KOPT-K1 (cell line): ENCODE results near the gene KLHL6.
"Not testable (repeated sequence)": the region's sequence is repeated elsewhere in the genome, so short reads cannot be mapped to it uniquely, and the experiment has no call there.

Experiments used
- H3K27ac ChIP-seq: fragments of 200-600 bp; sonication (generic); 2 replicates; pipeline ENCODE4 v1.5.1; 2016; ENCODE audit warnings: antibody characterized with exemption, mild to moderate bottlenecking, low read depth, low read length; ENCODE audit not compliant: poor library complexity, severe bottlenecking
- H3K36me3 ChIP-seq: fragments of 200-600 bp; sonication (generic); 2 replicates; pipeline ENCODE4 v1.5.1; 2017; ENCODE audit warnings: antibody characterized with exemption, mild to moderate bottlenecking, low read length, moderate library complexity; ENCODE audit not compliant: insufficient read depth
- H3K9me3 ChIP-seq: fragments of 200-600 bp; sonication (generic); 2 replicates; pipeline ENCODE4 v1.5.1; 2017; ENCODE audit warnings: antibody characterized with exemption, low read length, mild to moderate bottlenecking; ENCODE audit not compliant: insufficient read depth, poor library complexity, severe bottlenecking

KLHL6 gene

GRCh38 chr3:183449391-183449790, 106.1 kb downstream of the KLHL6 start:
- Histone ChIP-seq H3K27ac (no peak overlapping the region), H3K9me3 (peaks cover 4% of the 10 kb centered on the region), H3K36me3 (no peaks in the 10 kb centered on the region)

GRCh38 chr3:183448369-183449128, 107.0 kb downstream of the KLHL6 start:
- H3K9me3 ChIP-seq, result peaks cover 12% of the 10 kb centered on the region
- H3K27ac ChIP-seq, result no peak overlapping the region
- no peaks in the 10 kb centered on the region for H3K36me3 ChIP-seq

DNA sequence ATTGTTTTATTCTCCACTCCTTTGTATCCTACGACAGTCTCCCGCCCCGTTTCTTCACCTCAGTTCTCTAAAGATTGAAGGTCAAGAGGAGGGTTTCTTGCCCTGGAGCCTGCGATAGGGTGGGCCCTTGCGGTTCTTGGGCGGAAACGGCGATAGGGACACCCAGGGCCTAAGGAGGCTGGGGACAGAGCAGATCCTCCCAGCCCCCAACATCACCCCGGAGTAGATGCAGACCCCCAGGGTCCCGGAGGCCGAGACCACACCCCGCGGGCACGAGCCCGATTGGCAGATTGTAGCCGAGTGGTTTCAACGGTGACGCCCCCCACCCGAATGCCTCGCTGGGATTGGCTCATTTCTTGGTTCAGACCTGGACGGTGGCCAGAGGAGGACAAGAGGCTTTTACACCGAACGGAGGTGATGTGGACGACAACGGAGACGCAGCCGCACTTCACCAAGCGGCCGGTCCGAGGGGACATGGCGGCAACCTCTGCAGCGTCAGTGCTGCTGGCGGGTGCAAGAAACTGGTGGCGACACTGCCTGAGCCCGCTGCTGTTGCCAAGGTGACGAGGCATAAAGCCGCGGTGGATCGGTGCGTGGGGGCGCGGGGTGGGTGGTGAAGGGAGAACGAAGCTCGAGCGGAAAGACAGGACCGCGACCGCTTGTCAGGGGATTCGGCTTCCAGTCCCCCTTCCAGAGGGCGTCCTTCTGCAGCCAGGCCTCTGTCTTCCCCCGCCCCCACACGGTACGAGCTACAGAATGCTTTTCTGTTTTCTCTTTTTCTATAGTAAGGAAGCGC, 108.1 kb downstream of the KLHL6 start:
- no peaks in the 10 kb centered on the region for H3K36me3 ChIP-seq
- peak overlapping the region; percentile 54 for H3K27ac ChIP-seq
- peaks cover 23% of the 10 kb centered on the region for H3K9me3 ChIP-seq

- Histone ChIP-seq H3K9me3 (peaks cover 24% of the 10 kb centered on the region), H3K36me3 (no peaks in the 10 kb centered on the region), H3K27ac (peak overlapping the region; percentile 54)
Observed at GRCh38 chr3:183446838-183447205, 108.7 kb downstream of the KLHL6 start.

DNA sequence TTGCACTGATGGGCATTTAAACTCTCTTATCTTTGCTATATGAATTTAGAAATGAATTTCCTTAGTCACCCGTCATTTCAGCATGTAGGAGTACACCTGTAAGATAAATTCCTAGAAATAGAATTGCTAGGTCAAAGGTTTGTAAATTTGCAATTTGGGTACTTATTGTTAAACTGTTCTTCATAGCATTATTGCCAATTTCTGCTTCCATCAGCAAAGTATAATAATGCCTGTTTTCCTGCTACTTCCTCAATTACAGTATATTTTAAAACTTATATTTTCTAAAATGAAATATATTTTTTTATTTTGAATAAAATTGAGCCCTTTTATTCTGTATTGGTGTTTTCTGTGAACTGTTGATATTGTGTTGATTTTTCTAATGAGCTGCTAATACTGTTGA, 110.8 kb downstream of the KLHL6 start:
- no peaks in the 10 kb centered on the region for H3K36me3 ChIP-seq
- peaks cover 24% of the 10 kb centered on the region for H3K9me3 ChIP-seq
- no peak overlapping the region for H3K27ac ChIP-seq

GRCh38 chr3:183443395-183444385, 111.8 kb downstream of the KLHL6 start:
- no peak overlapping the region for H3K27ac ChIP-seq
- H3K36me3 ChIP-seq, result no peaks in the 10 kb centered on the region
- H3K9me3 ChIP-seq, result peaks cover 24% of the 10 kb centered on the region

DNA sequence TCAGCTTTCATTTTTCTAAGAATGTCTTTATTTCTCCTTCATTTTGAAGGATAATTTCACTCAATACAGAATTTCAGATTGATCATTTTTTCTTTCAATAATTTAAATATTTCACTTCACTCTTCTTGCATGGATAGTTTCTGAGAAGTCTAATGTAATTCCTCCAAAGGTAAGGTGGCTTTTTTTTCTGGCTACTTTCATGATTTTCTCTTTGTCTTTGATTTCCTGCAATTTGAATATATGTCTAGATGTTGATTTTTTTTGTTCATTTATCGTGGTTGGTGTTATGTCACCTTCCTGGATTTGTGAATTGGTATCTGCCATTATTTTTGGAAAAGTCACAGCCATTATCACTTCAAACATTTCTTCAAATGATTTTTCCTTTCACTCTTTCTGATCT, 112.5 kb downstream of the KLHL6 start:
- no peak overlapping the region for H3K27ac ChIP-seq

GRCh38 chr3:183440521-183440920, 115.0 kb downstream of the KLHL6 start:
- H3K9me3 ChIP-seq, result peaks cover 24% of the 10 kb centered on the region
- not testable (repeated sequence) for H3K36me3 ChIP-seq, H3K27ac ChIP-seq

More for the DNA sequence above, 112.5 kb downstream of the KLHL6 start:
- Histone ChIP-seq H3K9me3 (peaks cover 24% of the 10 kb centered on the region), H3K36me3 (no peaks in the 10 kb centered on the region)

- Histone ChIP-seq H3K36me3 (no peaks in the 10 kb centered on the region), H3K9me3 (peaks cover 21% of the 10 kb centered on the region), H3K27ac (no peak overlapping the region)
Observed at GRCh38 chr3:183439515-183439914, 116.0 kb downstream of the KLHL6 start.

- H3K36me3 ChIP-seq, result no peaks in the 10 kb centered on the region
- no peak overlapping the region for H3K27ac ChIP-seq
- peaks cover 13% of the 10 kb centered on the region for H3K9me3 ChIP-seq
Observed at GRCh38 chr3:183438735-183439134, 116.8 kb downstream of the KLHL6 start.

DNA sequence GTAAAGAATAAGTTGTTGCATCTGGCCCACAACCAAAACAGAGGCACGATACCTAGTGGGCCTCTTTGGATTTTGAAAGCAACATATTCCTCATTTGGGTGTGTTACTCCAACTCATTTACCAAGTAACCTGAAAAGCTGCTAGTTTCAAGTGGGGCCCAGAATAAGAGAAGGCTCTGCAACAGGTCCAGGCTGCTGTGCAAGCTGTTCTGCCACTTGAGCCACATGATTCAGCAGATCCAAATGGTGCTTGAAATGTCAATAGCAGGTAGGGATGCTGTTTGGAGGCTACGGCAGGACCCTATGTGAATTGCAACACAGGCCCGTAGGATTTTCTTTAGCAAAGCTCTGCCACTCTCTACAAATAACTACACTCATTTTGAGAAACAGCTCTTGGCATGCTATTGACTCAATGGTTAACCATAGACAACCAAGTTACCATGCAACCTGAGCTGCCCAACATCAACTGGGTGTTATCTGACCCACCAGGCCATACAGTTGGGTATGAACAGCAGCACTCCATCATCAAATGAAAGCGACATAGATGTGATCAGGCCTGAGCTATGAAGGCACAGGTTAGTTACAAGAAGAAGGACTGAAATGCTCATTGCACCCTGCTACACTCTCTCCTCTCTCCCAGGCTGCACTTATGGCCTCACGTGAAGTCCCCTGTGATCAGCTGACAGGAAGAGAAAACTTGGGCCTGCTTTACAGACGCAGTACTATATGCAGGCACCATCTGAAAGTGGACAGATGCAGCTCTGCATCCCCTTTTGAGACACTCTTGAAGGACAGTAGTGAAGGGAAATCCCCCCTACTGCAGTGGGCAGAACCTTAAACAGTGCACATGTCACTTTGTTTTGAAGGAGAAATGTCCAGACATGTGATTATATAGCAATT, 117.6 kb downstream of the KLHL6 start:
- Histone ChIP-seq H3K27ac (no peak overlapping the region), H3K36me3 (no peaks in the 10 kb centered on the region), H3K9me3 (peaks cover 5% of the 10 kb centered on the region)
